Brain pericyte (primary cell): ENCODE measurements around the gene BSDC1.
"Not testable (repeated sequence)": the region's sequence is repeated elsewhere in the genome, so short reads cannot be mapped to it uniquely, and the experiment has no call there.

Experiments
- DNase-seq: peaks from one replicate; pipeline ENCODE4 v3.0.0-alpha.2; 2012; ENCODE audit warnings: low read depth, low spot score

Gene BSDC1

GRCh38 chr1:32358435-32358834 is 35.8 kb downstream of the BSDC1 start:
- no peak for DNase-seq

GRCh38 chr1:32357614-32358013 is 36.6 kb downstream of the BSDC1 start:
- DNase-seq, result no peak

- DNase-seq, result no peak
These were observed 37.8 kb downstream of the BSDC1 start for GRCh38 chr1:32356478-32356877.

GRCh38 chr1:32355778-32356177 is 38.5 kb downstream of the BSDC1 start:
- DNase-seq, result not testable (repeated sequence)

- no peak for DNase-seq
These were observed 40.2 kb downstream of the BSDC1 start for GRCh38 chr1:32353886-32354570.

GRCh38 chr1:32353431-32353830 is 40.8 kb downstream of the BSDC1 start:
- DNase-seq, result no peak

- DNase-seq, result no peak
These were observed 41.3 kb downstream of the BSDC1 start for GRCh38 chr1:32352831-32353383.

GRCh38 chr1:32352239-32352745 is 41.9 kb downstream of the BSDC1 start:
- DNase-seq, result no peak

GRCh38 chr1:32351399-32352238 is 42.6 kb downstream of the BSDC1 start:
- peak; percentile 69 for DNase-seq

GRCh38 chr1:32350785-32351398 is 43.3 kb downstream of the BSDC1 start:
- DNase-seq, result no peak

- peak; percentile 81 for DNase-seq
These were observed 45.0 kb downstream of the BSDC1 start for GRCh38 chr1:32349211-32349708.

- DNase-seq, result no peak
These were observed 47.6 kb downstream of the BSDC1 start for GRCh38 chr1:32346532-32347157.

- DNase-seq, result no peak
These were observed 48.9 kb downstream of the BSDC1 start for GRCh38 chr1:32345289-32345827.

- no peak for DNase-seq
These were observed 51.5 kb downstream of the BSDC1 start for GRCh38 chr1:32342704-32343103.

- no peak for DNase-seq
These were observed 52.3 kb downstream of the BSDC1 start for GRCh38 chr1:32341971-32342370.

GRCh38 chr1:32341186-32341757 is 53.0 kb downstream of the BSDC1 start:
- DNase-seq, result no peak

GRCh38 chr1:32339363-32339978 is 54.8 kb downstream of the BSDC1 start:
- DNase-seq, result no peak

GRCh38 chr1:32338637-32339145 is 55.5 kb downstream of the BSDC1 start:
- no peak for DNase-seq

- no peak for DNase-seq
These were observed 56.2 kb downstream of the BSDC1 start for GRCh38 chr1:32337855-32338636.
